A673 (cell line): ENCODE measurements around the gene IGLL1.

Experiments used
- EZH2 ChIP-seq: fragments of 200-600 bp; sonication (generic); IDR thresholded peaks from 2 replicates; pipeline ENCODE4 v1.6.1; 2017; ENCODE audit warnings: borderline replicate concordance, low read depth, mild to moderate bottlenecking, mixed read lengths, antibody characterized with exemption, low read length; ENCODE audit not compliant: poor library complexity, severe bottlenecking
- TF ChIP-seq, protein P1 (sequence below): fragments of 300-800, 200-600 bp; sonication (generic); conservative IDR thresholded peaks from 2 replicates; pipeline ENCODE4 v1.5.1; 2017; ENCODE audit warnings: low read depth, mild to moderate bottlenecking, antibody characterized with exemption, low read length, moderate library complexity, mixed read lengths

DNA sequence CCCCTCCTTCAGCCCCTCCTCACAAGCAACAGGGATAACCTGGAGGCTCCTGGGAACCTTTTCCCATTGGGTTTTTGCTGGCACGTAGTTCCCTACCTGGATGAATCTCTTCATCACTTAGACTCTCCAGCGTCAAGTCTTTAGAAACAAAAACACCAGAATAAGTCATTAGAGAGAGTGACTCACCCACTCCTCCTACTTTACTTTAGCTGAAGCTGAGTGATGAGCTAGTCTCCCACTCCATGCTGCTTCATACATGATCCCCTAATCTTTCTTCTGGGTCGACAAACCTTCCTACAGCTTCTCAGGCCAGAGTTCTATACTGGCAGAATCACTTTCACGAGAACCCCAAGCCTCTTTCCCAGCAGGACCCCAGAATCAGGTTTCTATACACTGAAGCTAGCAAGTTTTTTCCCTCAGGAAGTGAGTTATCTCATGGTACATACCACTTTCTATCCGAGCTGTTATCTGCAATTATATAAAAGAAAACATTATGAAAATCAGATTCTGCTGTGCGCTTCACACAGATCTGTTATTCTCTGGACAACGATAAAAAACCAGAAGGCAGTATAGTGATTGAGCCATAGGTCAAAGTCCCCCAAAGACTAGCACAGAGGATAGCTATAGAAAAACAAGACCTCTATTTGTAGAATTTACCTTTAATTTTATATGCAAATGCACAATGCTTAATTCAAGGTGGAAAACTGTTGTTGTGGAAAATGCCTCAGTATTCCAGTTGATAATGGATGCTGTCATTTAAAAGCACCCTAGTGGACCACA, 33.3 kb upstream of the IGLL1 start:
- TF ChIP-seq, protein P1, sequence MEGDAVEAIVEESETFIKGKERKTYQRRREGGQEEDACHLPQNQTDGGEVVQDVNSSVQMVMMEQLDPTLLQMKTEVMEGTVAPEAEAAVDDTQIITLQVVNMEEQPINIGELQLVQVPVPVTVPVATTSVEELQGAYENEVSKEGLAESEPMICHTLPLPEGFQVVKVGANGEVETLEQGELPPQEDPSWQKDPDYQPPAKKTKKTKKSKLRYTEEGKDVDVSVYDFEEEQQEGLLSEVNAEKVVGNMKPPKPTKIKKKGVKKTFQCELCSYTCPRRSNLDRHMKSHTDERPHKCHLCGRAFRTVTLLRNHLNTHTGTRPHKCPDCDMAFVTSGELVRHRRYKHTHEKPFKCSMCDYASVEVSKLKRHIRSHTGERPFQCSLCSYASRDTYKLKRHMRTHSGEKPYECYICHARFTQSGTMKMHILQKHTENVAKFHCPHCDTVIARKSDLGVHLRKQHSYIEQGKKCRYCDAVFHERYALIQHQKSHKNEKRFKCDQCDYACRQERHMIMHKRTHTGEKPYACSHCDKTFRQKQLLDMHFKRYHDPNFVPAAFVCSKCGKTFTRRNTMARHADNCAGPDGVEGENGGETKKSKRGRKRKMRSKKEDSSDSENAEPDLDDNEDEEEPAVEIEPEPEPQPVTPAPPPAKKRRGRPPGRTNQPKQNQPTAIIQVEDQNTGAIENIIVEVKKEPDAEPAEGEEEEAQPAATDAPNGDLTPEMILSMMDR = no peak
- no peak for TF ChIP-seq EZH2
